Measurements from ENCODE around the gene NFKB2. TPM values are rescaled to one million over a fixed set of nuclear protein-coding genes. Genes with fewer than 3 reads are reported as not detected.

The NFKB2 gene
- total RNA-seq, 1 donor from 2014 or later: 6.8 TPM

DNA sequence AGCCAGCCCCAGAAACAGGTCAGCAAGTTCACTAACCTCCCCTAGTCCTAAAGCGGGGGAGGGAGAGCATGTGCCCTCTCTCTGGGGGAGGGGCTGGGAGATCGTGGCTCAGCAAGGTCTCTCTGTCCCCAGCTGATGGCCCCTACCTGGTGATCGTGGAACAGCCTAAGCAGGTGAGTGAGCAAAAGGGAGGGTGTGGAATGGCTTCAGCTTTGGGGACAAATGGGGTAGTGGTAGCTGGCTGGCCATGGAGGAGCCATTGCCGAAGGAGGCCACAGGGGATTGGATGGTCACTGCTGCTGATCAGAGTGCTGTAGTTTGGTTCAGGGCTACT, 779 bp downstream of the NFKB2 start:
- peak overlapping the region; percentile 52 for H3K4me3 ChIP-seq (ENCODE audit: low read depth, low read length)
- TF ChIP-seq, protein P1, sequence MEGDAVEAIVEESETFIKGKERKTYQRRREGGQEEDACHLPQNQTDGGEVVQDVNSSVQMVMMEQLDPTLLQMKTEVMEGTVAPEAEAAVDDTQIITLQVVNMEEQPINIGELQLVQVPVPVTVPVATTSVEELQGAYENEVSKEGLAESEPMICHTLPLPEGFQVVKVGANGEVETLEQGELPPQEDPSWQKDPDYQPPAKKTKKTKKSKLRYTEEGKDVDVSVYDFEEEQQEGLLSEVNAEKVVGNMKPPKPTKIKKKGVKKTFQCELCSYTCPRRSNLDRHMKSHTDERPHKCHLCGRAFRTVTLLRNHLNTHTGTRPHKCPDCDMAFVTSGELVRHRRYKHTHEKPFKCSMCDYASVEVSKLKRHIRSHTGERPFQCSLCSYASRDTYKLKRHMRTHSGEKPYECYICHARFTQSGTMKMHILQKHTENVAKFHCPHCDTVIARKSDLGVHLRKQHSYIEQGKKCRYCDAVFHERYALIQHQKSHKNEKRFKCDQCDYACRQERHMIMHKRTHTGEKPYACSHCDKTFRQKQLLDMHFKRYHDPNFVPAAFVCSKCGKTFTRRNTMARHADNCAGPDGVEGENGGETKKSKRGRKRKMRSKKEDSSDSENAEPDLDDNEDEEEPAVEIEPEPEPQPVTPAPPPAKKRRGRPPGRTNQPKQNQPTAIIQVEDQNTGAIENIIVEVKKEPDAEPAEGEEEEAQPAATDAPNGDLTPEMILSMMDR (IDR thresholded peaks at IDR 0.05; ENCODE audit: insufficient read depth, low read length, severe bottlenecking): no peak
- DNase-seq (ENCODE audit: low read depth): no peak
- H3K27me3 ChIP-seq (ENCODE audit: control insufficient read depth, insufficient read depth, low read length): no peaks in the 10 kb centered on the region
- no peak for FAIRE-seq
- H3K36me3 ChIP-seq (ENCODE audit: control insufficient read depth, insufficient read depth, low read length): peaks cover 25% of the 10 kb centered on the region

DNA sequence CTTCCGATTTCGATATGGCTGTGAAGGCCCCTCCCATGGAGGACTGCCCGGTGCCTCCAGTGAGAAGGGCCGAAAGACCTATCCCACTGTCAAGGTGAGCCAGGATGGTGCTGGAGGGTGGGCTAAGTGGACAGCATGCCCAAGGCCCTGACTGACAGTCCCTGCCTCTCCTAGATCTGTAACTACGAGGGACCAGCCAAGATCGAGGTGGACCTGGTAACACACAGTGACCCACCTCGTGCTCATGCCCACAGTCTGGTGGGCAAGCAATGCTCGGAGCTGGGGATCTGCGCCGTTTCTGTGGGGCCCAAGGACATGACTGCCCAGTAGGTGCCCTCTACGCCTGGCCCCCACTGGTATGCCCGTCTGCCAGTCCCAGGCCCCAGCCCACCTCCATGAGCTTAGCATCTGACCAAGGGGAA, 1.2 kb downstream of the NFKB2 start:
- DNase-seq (ENCODE audit: low read depth) (no peak), FAIRE-seq (no peak)
- Histone ChIP-seq H3K4me3 (ENCODE audit: low read depth, low read length) (no peak overlapping the region), H3K36me3 (ENCODE audit: control insufficient read depth, insufficient read depth, low read length) (peaks cover 29% of the 10 kb centered on the region), H3K27me3 (ENCODE audit: control insufficient read depth, insufficient read depth, low read length) (no peaks in the 10 kb centered on the region)
- TF ChIP-seq, protein P1 (IDR thresholded peaks at IDR 0.05; ENCODE audit: insufficient read depth, low read length, severe bottlenecking): no peak

- TF ChIP-seq, protein P1 (IDR thresholded peaks at IDR 0.05; ENCODE audit: insufficient read depth, low read length, severe bottlenecking): no peak
- no peaks in the 10 kb centered on the region for H3K27me3 ChIP-seq (ENCODE audit: control insufficient read depth, insufficient read depth, low read length)
- peaks cover 34% of the 10 kb centered on the region for H3K36me3 ChIP-seq (ENCODE audit: control insufficient read depth, insufficient read depth, low read length)
- H3K4me3 ChIP-seq (ENCODE audit: low read depth, low read length): no peak overlapping the region
- FAIRE-seq (no peak), DNase-seq (ENCODE audit: low read depth) (no peak)
Observed at GRCh38 chr10:102397222-102398171, 2.0 kb downstream of the NFKB2 start.

- FAIRE-seq: no peak
- TF ChIP-seq, protein P1 (IDR thresholded peaks at IDR 0.05; ENCODE audit: insufficient read depth, low read length, severe bottlenecking): no peak
- DNase-seq (ENCODE audit: low read depth): no peak
- Histone ChIP-seq H3K4me3 (ENCODE audit: low read depth, low read length) (no peak overlapping the region), H3K36me3 (ENCODE audit: control insufficient read depth, insufficient read depth, low read length) (peaks cover 35% of the 10 kb centered on the region), H3K27me3 (ENCODE audit: control insufficient read depth, insufficient read depth, low read length) (no peaks in the 10 kb centered on the region)
Observed at GRCh38 chr10:102398172-102399020, 2.9 kb downstream of the NFKB2 start.

DNA sequence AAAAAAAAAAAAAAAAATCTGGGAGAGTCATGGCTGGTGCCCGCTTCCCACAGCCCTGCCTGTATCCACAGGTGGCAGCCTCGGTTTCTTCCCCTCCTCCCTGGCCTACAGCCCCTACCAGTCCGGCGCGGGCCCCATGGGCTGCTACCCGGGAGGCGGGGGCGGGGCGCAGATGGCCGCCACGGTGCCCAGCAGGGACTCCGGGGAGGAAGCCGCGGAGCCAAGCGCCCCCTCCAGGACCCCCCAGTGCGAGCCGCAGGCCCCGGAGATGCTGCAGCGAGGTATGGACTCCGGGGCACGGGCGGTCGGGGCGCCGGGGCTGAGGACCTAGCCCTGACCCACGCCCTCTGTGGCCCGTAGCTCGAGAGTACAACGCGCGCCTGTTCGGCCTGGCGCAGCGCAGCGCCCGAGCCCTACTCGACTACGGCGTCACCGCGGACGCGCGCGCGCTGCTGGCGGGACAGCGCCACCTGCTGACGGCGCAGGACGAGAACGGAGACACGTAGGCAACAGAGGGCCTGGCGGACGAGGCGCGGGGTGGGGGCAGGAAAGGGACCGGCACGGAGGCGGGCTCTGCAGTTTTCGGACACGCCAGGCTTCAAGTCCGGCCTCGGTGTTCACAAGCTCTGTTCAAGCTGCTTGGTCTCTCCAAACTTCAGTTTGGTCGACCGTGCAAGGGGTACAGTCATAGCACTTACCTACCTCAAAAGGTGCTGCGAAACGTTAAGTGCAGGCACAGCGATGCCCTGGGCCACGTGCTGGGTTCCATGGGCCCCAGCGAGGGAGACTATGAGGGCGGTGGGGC, 3.9 kb downstream of the NFKB2 start:
- DNase-seq (ENCODE audit: low read depth) (peak; percentile 63), FAIRE-seq (no peak)
- TF ChIP-seq, protein P1 (IDR thresholded peaks at IDR 0.05; ENCODE audit: insufficient read depth, low read length, severe bottlenecking): peak; percentile 97
- Histone ChIP-seq H3K36me3 (ENCODE audit: control insufficient read depth, insufficient read depth, low read length) (peaks cover 35% of the 10 kb centered on the region), H3K27me3 (ENCODE audit: control insufficient read depth, insufficient read depth, low read length) (no peaks in the 10 kb centered on the region), H3K4me3 (ENCODE audit: low read depth, low read length) (peak overlapping the region; percentile 48)

Measured in bronchial epithelial cell (primary cell).